Measurements from ENCODE around the gene OTUD6A. TPM values are rescaled to one million over a fixed set of nuclear protein-coding genes. Genes with fewer than 3 reads are reported as not detected.

Gene OTUD6A
- total RNA-seq, 1 donor from 2014 or later = not detected

Other genes with a start within 250 kb of the OTUD6A start
- 0.07 and 0.18 TPM in 2 replicates for gene AWAT2, start 12.5 kb upstream of the OTUD6A start, total RNA-seq
- 73.3 and 83.7 TPM in 2 replicates for gene IGBP1, start 71.0 kb downstream of the OTUD6A start, total RNA-seq
- not detected in 2 replicates for gene DGAT2L6, start 115.0 kb downstream of the OTUD6A start, total RNA-seq
- not detected in 2 replicates for gene AWAT1, start 172.2 kb downstream of the OTUD6A start, total RNA-seq
- not detected in 2 replicates for gene P2RY4, start 197.7 kb downstream of the OTUD6A start, total RNA-seq
- not detected in 2 replicates for gene ARR3, start 205.9 kb downstream of the OTUD6A start, total RNA-seq
- gene RAB41, start 219.7 kb downstream of the OTUD6A start, total RNA-seq = not detected in 2 replicates
- 33.9 and 37.7 TPM in 2 replicates for gene PDZD11, start 227.5 kb downstream of the OTUD6A start, total RNA-seq
- 13.9 and 26.9 TPM in 2 replicates for gene KIF4A, start 227.6 kb downstream of the OTUD6A start, total RNA-seq

Measured in pulmonary artery endothelial cell (primary cell).